Uterus (tissue), 2 donors: ENCODE measurements around the gene SLAMF9.

Source experiments
- POLR2A ChIP-seq, 2 donors: fragments of 450-650 bp; IDR thresholded peaks; one replicate each; pipeline ENCODE4 v1.6.1; 2016; ENCODE audit warnings: antibody characterized with exemption in 2 of 2, mild to moderate bottlenecking in 1 of 2, moderate library complexity in 1 of 2
- TF ChIP-seq, protein P1 (sequence below), 4 experiments: fragments of 200-600 bp in 2 of 4; fragments of 450-650 bp in 2 of 4; sonication (generic) in 2 of 4; IDR thresholded peaks; one replicate each; pipeline ENCODE4 v1.5.1; 2016 to 2019; ENCODE audit warnings: antibody characterized with exemption in 4 of 4, mild to moderate bottlenecking in 2 of 4, moderate library complexity in 1 of 4

DNA sequence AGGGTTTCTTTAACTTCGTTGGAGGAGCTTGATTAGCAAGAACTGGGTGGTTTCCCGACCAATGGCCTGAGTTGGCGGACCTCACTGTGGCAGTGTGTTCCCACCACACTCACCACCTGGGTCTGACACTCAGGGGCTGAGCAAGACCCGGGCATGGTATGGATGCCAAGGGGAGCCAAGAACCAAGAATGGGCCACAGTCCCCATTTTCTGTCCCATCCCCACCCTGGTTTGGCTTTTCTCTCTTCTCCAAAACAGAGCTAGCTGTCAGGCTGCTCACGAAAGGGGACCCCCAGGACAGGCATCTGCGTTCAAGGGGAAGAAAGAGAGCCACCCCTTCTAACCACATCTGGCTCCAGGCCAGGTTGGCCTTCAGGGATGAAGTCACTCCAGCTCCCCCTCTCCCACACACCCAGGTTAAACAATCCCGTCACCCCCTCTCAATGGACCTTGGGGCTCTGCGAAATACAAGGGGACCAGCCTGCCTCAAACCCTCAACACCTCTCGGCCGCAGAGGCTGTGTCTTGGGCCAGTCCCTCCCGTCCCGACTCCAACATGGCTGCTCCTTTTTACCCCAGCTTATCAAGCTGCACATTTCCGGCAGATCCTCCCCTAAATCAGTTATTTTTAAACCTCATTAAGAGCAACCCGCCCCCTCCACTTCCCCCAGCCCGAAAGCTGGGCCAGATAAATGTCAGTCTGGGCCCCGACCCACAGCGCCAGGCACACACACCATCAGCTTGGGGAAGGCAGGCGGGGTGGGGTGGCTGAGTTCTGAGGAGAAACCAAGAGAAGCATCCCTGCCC lies 32.1 kb downstream of the SLAMF9 start:
- TF ChIP-seq, protein P1, sequence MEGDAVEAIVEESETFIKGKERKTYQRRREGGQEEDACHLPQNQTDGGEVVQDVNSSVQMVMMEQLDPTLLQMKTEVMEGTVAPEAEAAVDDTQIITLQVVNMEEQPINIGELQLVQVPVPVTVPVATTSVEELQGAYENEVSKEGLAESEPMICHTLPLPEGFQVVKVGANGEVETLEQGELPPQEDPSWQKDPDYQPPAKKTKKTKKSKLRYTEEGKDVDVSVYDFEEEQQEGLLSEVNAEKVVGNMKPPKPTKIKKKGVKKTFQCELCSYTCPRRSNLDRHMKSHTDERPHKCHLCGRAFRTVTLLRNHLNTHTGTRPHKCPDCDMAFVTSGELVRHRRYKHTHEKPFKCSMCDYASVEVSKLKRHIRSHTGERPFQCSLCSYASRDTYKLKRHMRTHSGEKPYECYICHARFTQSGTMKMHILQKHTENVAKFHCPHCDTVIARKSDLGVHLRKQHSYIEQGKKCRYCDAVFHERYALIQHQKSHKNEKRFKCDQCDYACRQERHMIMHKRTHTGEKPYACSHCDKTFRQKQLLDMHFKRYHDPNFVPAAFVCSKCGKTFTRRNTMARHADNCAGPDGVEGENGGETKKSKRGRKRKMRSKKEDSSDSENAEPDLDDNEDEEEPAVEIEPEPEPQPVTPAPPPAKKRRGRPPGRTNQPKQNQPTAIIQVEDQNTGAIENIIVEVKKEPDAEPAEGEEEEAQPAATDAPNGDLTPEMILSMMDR (IDR thresholded peaks at IDR 0.05), result no peak
- no peak for TF ChIP-seq POLR2A (IDR thresholded peaks at IDR 0.05)
